GM19372 (cell line): ENCODE results near the gene HERC6.
"Not testable (repeated sequence)": the region's sequence is repeated elsewhere in the genome, so short reads cannot be mapped to it uniquely, and the experiment has no call there.

Source experiments
- ATAC-seq: cut with Tn5 transposase; IDR thresholded peaks from one replicate; pipeline ENCODE4 v1.9.1; 2021; ENCODE audit warnings: mild to moderate bottlenecking, low read depth, moderate library complexity; ENCODE audit not compliant: unreplicated experiment

The HERC6 gene

GRCh38 chr4:88378691-88379559 is at the start of gene HERC6:
HERC6 (plus strand) TSS chr4:88378852; CDS start chr4:88378922, 70 bp downstream.
- ATAC-seq = peak; percentile 74

DNA sequence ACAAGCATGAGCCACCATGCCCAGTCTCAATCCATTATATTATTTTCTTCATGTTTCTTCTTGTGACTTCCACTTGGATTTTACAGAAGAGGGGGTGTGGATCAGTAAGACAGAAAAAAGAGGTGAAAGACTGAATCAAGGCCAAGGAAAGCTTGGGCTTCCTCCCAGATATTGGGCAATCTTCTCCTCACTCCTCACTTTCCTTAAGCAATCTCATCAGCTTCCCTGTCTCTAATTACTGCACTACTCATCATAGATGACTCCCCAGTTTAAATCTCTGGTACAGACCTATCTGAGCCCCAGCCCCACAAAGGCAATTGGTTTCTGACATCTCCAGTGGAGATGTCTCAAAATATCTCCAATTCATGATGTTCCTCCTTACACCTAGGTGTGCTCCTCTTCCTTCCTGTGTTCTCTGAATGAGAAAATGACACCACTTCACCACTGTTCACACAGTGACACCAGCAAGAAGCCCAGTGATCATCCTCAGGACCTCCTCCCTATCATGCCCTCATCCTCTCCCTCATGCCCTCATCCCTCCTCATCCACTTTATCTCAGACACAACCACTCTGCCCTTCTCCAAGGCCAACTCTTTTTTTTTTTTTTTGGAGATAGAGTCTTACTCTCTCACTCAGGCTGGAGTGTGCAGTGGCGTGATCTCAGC is 44.8 kb upstream of the HERC6 start:
- no peak for ATAC-seq

- no peak for ATAC-seq
These were observed 43.5 kb upstream of the HERC6 start for GRCh38 chr4:88335092-88335665.

DNA sequence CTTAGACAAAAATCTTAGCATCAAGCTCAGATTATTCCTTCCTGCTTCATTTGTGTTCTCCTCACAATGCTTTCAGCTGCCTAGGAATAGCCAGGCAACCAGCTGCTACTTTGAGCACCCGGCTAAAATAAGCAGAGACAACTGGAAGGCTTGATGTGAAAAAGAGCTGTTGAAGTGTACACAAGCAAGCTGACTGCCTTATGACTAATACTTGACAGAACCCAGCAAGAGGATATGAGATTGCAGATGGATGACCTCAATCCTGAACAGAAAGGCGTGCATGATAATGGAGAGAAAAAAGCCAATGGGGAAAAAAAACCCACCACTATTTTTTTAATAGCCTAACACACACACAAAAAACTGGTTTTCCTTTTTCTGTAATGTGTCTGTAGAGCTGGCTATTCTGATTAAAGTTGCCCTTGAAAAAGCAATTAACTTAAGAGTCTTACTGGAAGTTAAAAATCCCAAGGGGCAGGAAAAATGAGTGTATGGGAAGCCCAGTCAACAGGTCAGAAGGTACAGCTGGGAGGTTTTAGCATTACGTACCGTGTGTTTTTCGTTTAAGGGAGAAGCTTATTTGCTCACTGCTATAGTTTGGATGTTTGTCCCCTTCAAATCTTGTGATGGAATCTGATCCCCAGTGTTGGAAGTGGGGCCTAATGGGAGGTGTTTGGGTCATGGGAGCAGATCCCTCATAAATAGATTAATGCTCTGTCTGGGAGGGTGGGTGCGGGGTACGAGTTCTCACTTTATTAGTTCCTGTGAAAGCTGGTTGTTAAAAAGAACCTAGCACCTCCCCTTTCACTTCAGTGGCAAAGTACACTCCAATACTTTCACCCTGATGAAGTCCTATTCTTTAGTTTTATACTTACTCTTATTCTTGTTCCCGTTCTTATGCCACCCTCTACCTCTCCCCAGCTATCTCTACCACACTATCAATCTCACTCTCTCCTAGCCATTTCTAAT is 37.1 kb upstream of the HERC6 start:
- no peak for ATAC-seq

GRCh38 chr4:88346902-88347301 is 31.8 kb upstream of the HERC6 start:
- ATAC-seq = not testable (repeated sequence)

DNA sequence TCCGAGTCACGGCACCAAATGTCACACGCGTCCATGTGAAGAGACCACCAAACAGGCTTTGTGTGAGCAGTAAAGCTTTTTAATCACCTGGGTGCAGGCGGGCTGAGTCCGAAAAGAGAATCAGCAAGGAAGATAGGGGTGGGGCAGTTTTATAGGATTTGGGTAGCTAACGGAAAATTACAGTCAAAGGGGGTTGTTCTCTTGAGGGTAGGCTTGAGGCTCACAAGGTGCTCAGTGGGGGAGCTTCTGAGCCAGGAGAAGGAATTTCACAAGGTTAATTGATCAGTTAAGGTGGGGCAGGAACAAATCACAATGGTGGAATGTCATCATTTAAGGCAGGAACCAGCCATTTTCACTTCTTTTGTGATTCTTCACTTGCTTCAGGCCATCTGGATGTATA is 29.9 kb upstream of the HERC6 start:
- ATAC-seq = not testable (repeated sequence)

GRCh38 chr4:88350786-88351185 is 27.9 kb upstream of the HERC6 start:
- no peak for ATAC-seq

- ATAC-seq = no peak
These were observed 26.5 kb upstream of the HERC6 start for GRCh38 chr4:88352062-88352740.

GRCh38 chr4:88353324-88353723 is 25.3 kb upstream of the HERC6 start:
- ATAC-seq = no peak

DNA sequence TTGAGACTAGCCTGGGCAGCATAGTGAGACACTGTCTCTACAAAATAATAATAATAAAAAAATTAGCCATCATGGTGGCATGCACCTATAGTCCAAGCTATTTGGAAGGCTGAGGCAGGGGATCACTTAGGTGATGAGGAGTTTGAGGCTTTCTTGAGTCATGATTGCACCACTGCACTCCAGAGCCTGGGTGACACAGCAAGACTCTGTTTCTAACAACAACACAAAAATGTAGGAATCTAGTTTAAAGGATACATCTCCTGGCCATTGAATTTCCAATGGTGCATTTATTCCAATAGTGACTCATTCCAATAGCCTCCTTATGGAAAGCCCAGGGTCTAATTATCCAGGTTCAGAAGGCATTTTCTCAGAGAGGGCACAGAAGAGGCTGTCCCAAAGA is 21.9 kb upstream of the HERC6 start:
- no peak for ATAC-seq

GRCh38 chr4:88357262-88357661 is 21.4 kb upstream of the HERC6 start:
- no peak for ATAC-seq

DNA sequence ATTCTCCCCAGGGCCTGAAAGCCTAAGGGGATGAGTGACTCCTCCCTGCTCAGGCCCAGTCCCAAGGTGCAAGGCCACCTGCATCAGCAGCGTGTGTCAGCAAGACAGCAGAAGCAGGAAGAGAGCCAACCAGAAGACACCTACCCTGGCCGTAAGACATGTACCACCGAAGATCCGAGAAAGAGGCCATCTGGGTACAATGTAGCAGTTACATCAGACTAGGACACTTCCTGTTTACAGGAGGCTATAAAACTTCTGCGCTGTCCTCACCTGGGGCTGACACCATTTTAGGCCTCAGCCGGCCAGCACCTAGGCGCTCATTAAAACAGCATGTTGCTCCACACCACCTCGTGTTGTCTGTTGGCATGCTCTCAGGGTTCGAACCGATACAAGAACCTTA is 19.1 kb upstream of the HERC6 start:
- ATAC-seq = no peak

DNA sequence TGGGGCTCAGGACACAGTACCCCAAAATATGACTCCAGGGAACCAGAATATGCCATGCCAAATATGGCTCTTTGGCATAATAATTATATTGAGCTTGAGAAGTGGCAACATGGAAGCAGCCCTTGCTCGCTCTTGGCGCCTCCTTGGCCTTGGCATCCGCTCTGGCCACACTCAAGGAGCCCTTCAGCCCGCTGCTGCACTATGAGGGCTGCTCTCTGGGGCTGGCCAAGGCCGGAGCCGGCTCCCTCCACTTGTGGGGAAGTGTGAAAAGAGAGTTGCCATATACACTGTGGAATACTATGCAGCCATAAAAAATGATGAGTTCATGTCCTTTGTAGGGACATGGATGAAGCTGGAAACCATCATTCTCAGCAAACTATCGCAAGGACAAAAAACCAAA is 18.4 kb upstream of the HERC6 start:
- ATAC-seq = no peak

DNA sequence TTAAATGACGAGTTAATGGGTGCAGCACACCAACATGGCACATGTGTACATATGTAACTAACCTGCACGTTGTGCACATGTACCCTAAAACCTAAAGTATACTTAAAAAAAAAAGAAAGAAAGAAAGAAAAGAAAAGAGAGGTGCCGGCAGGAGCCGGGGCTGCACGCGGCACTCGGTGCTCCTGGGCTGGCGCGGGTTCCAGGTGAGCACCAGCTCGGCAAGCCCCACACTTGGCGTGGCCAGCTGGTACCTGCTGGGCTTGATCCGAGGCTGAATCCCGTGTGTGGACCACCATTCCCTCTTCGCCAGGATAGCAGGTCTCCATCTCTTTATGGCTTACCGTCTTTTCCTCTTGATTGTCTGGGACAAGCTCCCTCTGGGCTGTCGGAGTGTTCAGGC is 17.9 kb upstream of the HERC6 start:
- ATAC-seq = no peak

DNA sequence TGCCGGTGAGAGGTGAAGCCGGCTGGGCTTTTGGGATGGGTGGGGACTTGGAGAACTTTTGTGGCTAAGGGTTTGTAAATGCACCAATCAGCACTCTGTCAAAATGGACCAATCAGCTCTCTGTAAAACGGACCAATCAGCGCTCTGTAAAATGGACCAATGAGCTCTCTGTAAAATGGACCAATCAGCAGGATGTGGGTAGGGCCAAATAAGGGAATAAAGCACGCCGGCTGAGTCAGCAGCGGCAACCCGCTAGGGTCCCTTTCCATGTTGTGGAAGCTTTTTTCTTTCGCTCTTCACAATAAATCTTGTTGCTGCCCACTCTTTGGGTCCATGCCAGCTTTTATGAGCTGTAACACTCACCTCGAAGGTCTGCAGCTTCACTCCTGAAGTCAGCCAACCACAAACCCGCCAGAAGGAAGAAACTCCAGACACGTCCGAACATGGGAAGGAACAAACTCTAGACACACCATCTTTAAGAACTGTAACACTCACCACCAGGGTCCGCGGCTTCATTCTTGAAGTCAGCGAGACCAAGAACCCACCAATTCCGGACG is 17.4 kb upstream of the HERC6 start:
- not testable (repeated sequence) for ATAC-seq

DNA sequence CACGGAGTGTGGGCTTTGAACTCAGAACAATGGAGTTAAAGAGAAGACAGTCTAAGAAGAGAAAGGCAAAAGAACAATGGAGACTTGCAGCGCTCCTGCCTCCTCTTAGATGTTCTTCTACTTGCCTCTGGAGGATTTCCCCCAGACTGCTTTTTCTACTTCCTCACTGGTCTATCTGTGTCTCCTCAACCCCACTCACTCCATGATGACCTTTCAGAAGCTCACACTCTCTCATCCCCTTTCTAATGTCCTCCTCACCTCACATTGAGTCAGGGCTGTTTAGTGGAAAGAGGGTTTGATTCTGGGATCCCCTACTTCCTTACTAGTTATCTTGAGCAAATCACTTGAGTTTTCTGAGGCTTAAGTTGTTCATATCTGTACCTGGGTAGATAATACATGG is 12.2 kb upstream of the HERC6 start:
- no peak for ATAC-seq

DNA sequence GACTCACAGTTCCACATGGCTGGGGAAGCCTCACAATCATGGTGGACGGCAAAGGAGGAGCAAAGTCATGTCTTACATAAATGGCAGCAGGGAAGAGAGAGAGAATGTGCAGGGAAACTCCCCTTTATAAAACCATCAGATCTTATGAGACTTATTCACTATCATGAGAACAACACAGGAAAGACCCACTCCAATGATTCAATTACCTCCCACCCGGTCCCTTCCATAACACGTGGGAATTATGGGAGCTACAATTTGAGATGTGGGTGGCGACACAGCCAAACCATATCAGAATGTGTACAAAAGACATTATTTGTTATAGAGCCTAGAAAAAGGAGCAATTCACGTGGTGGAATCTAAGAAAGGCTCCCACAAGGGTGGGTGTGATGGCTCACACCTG is 10.8 kb upstream of the HERC6 start:
- no peak for ATAC-seq

DNA sequence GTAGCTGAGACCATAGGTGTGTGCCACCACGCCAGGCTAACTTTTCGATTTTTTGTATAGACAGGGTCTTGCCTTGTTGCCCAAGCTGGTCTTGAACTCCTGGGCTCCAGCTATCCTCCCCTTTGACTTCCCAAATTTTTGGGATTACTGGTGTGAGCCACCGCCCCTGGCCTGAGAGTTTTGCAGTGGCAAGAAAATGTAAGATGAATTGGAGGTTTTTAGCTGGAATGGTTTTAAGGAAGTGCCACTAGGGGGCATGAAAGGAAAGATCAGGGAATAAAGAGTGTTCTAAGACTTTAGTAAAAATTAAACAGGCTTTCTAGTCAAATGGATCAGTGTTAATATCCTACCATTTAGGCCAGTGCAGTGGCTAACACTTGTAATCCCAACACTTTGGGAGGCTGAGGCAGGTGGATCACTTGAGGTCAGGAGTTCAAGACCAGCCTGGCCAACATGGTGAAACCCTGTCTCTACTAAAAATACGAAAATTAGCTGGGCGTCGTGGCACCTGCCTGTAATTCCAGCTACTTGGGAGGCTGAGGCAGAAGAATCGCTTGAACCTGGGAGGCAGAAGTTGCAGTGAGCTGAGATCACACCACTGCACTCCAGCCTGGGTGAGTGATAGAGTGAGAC is 9.4 kb upstream of the HERC6 start:
- not testable (repeated sequence) for ATAC-seq

DNA sequence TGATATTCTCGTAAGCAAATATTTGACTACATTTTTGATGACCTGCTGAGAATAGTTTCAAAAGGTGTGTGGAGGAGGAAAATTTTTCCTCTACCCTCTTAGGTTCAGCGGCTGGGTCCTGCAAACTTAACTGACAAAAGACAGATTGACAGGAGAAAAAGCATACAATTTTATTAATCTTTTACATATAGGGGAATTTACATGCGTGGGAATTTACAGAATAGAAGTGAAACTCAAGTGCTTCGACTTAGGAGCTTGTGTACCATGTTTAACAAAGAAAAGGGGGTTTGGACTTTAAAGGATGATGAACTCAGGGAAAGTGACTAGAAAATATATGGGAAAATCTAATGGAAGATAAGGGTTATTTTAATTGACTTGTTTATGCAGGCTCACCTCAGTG is 2.5 kb downstream of the HERC6 start:
- ATAC-seq = no peak
